Fibroblast of lung (primary cell): ENCODE measurements around the gene GPN3. TPM values are rescaled to one million over a fixed set of nuclear protein-coding genes. Genes with fewer than 3 reads are reported as not detected.
"Not testable (repeated sequence)": the region's sequence is repeated elsewhere in the genome, so short reads cannot be mapped to it uniquely, and the experiment has no call there.

Experiments used
- DNase-seq, 2 donors: peaks; one replicate each; pipeline versions ENCODE4 v3.0.0 to v3.0.0-alpha.2; 2010; ENCODE audit warnings: low read depth in 2 of 2
- H2AFZ ChIP-seq: 2 replicates; pipeline ENCODE4 v1.5.1; 2012; ENCODE audit warnings: low read length, control low read depth, inconsistent platforms
- H3K27ac ChIP-seq: 2 replicates; pipeline ENCODE4 v1.5.1; 2011; ENCODE audit warnings: low read length, control low read depth; ENCODE audit not compliant: insufficient read depth
- H3K27me3 ChIP-seq: 2 replicates; pipeline ENCODE4 v1.5.1; 2011; ENCODE audit warnings: mild to moderate bottlenecking, low read length; ENCODE audit not compliant: control insufficient read depth, insufficient read depth
- H3K36me3 ChIP-seq: 2 replicates; pipeline ENCODE4 v1.5.1; 2011; ENCODE audit warnings: low read length; ENCODE audit not compliant: control insufficient read depth, insufficient read depth
- H3K4me1 ChIP-seq: 2 replicates; pipeline ENCODE4 v1.5.1; 2011; ENCODE audit warnings: low read length; ENCODE audit not compliant: control insufficient read depth, insufficient read depth; ENCODE audit errors: extremely low read depth
- H3K4me2 ChIP-seq: 2 replicates; pipeline ENCODE4 v1.5.1; 2011; ENCODE audit warnings: low read length, control low read depth; ENCODE audit not compliant: insufficient read depth; ENCODE audit errors: extremely low read depth
- H3K4me3 ChIP-seq, 4 experiments: fragments of 200-600 bp in 1 of 4; sonication (generic) in 1 of 4; replicated peaks in 1 of 4; 2 replicates each; pipeline ENCODE4 v1.5.1; 2011 to 2016; ENCODE audit warnings: low read length in 4 of 4, low read depth in 3 of 4, mild to moderate bottlenecking in 3 of 4, control low read depth in 2 of 4, inconsistent platforms in 1 of 4, mixed read lengths in 1 of 4; ENCODE audit not compliant: insufficient read depth in 1 of 4; ENCODE audit errors: control extremely low read depth in 1 of 4
- H3K79me2 ChIP-seq: 2 replicates; pipeline ENCODE4 v1.5.1; 2012; ENCODE audit warnings: mild to moderate bottlenecking, low read length, inconsistent platforms; ENCODE audit not compliant: control insufficient read depth, insufficient read depth
- H3K9ac ChIP-seq: 2 replicates; pipeline ENCODE4 v1.5.1; 2011; ENCODE audit warnings: mild to moderate bottlenecking, low read length, control low read depth; ENCODE audit not compliant: insufficient read depth
- H3K9me3 ChIP-seq: 2 replicates; pipeline ENCODE4 v1.5.1; 2012; ENCODE audit warnings: low read depth, low read length; ENCODE audit not compliant: control insufficient read depth, insufficient read depth
- H4K20me1 ChIP-seq: 2 replicates; pipeline ENCODE4 v1.5.1; 2011; ENCODE audit warnings: low read length; ENCODE audit not compliant: control insufficient read depth, insufficient read depth; ENCODE audit errors: extremely low read depth
- CTCF ChIP-seq, 2 donors: IDR thresholded peaks in 1 of 2; conservative IDR thresholded peaks in 1 of 2; 1 replicate in 1 of 2; 2 replicates in 1 of 2; pipeline ENCODE4 v1.5.1; 2011 to 2012; ENCODE audit warnings: low read length in 2 of 2, control low read depth in 1 of 2, inconsistent platforms in 1 of 2, low read depth in 1 of 2, mild to moderate bottlenecking in 1 of 2
- EZH2 ChIP-seq: IDR thresholded peaks from 2 replicates; pipeline ENCODE4 v1.5.1; 2012; ENCODE audit warnings: low read length, control low read depth, mild to moderate bottlenecking; ENCODE audit errors: missing control alignments
- polyA plus RNA-seq, 2 donors: library from polyadenylated mRNA; depleted of rRNA in 1 of 2; stranded (reverse) in 1 of 2; unstranded in 1 of 2; fragments of >200 nt; gene quantifications; 2 replicates each; pipeline ENCODE4 v1.2.1, GENCODE V29; 2011 to 2012; ENCODE audit warnings: missing spikeins in 1 of 2
- total RNA-seq: library from RNA; depleted of rRNA; stranded (reverse); fragments of >200 nt; gene quantifications from 2 replicates; pipeline ENCODE4 v1.2.1, GENCODE V29; 2014

Gene GPN3
- total and polyA plus RNA-seq, 2 donors (not counting 1 experiment from before 2014, with no cell fraction given), result 8.9 to 29.7 TPM

GRCh38 chr12:110431957-110432587 is 36.0 kb downstream of the GPN3 start:
- no peak overlapping the region for H3K27ac ChIP-seq
- no peak for DNase-seq
- H3K4me3 ChIP-seq, result peak overlapping the region in 2 of 4 experiments; percentile 44 to 57
- H3K9ac ChIP-seq, result no peak overlapping the region
- no peaks in the 10 kb centered on the region for H3K9me3 ChIP-seq
- no peaks in the 10 kb centered on the region for H3K79me2 ChIP-seq
- H4K20me1 ChIP-seq, result no peaks in the 10 kb centered on the region
- no peaks in the 10 kb centered on the region for H3K4me1 ChIP-seq
- H3K36me3 ChIP-seq, result no peaks in the 10 kb centered on the region
- H2AFZ ChIP-seq, result no peak overlapping the region
- no peaks in the 10 kb centered on the region for H3K27me3 ChIP-seq
- H3K4me2 ChIP-seq, result no peak overlapping the region
- no peak for TF ChIP-seq CTCF (conservative IDR thresholded peaks at IDR 0.05 in 1 of 2, IDR thresholded peaks at IDR 0.05 in 1 of 2; ENCODE audit: low read depth in 1 of 2, low read length in 2 of 2)
- no peak for TF ChIP-seq EZH2

- DNase-seq, H3K27me3 ChIP-seq, H3K4me1 ChIP-seq, H3K4me3 ChIP-seq, H3K36me3 ChIP-seq, H3K9ac ChIP-seq, H3K79me2 ChIP-seq, H4K20me1 ChIP-seq, H2AFZ ChIP-seq, H3K27ac ChIP-seq, H3K4me2 ChIP-seq, H3K9me3 ChIP-seq: not testable (repeated sequence)
These were observed 38.4 kb downstream of the GPN3 start for GRCh38 chr12:110429676-110430075.

DNA sequence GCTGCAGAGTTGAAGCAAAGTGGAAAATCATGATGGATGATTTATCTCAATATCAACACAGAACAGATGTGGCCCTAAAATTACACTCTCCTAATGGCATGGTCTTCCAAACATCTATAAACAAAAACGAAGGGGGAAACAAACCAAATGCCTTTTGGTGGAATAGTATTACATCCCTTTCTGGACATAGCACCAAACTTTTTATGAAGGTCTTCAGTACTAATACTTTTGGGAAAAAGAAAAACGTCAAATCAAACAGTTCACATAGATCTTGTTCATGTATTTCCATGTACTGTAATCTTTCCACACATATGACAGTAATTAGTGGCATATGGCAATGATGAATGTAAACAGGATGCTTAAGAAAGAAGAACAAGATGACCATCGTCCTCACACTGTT is 41.7 kb downstream of the GPN3 start:
- H3K4me1 ChIP-seq, result no peaks in the 10 kb centered on the region
- no peak for TF ChIP-seq CTCF (conservative IDR thresholded peaks at IDR 0.05 in 1 of 2, IDR thresholded peaks at IDR 0.05 in 1 of 2; ENCODE audit: low read depth in 1 of 2, low read length in 2 of 2)
- no peak for TF ChIP-seq EZH2
- H4K20me1 ChIP-seq, result no peaks in the 10 kb centered on the region
- H2AFZ ChIP-seq, result peak overlapping the region; percentile 20
- H3K4me3 ChIP-seq, result no peak overlapping the region
- no peak overlapping the region for H3K9ac ChIP-seq
- no peaks in the 10 kb centered on the region for H3K36me3 ChIP-seq
- H3K27ac ChIP-seq, result no peak overlapping the region
- H3K9me3 ChIP-seq, result no peaks in the 10 kb centered on the region
- no peaks in the 10 kb centered on the region for H3K79me2 ChIP-seq
- H3K4me2 ChIP-seq, result peak overlapping the region; percentile 3
- no peaks in the 10 kb centered on the region for H3K27me3 ChIP-seq
- DNase-seq, result no peak
